WTC11 (cell line): Measurements from ENCODE around the gene CLMN.

Source experiments
- ARID4B ChIP-seq: sonication (generic); formaldehyde crosslinking; IDR thresholded peaks from 2 replicates; pipeline ENCODE4 v1.8.0; 2023; ENCODE audit warnings: missing genetic modification reagents, mild to moderate bottlenecking, borderline replicate concordance
- ATF1 ChIP-seq: sonication (generic); formaldehyde crosslinking; IDR thresholded peaks from 2 replicates; pipeline ENCODE4 v1.8.1; 2023; ENCODE audit warnings: mild to moderate bottlenecking, moderate library complexity, missing genetic modification reagents
- CREB1 ChIP-seq: sonication (generic); formaldehyde crosslinking; IDR thresholded peaks from 2 replicates; pipeline ENCODE4 v1.8.0; 2023; ENCODE audit warnings: mild to moderate bottlenecking, missing genetic modification reagents
- CTCF ChIP-seq: fragments of 200-600 bp; IDR thresholded peaks from 2 replicates; pipeline ENCODE4 v1.8.0; 2022; ENCODE audit warnings: antibody characterized with exemption
- ELF4 ChIP-seq: sonication (generic); formaldehyde crosslinking; IDR thresholded peaks from 2 replicates; pipeline ENCODE4 v1.8.1; 2022; ENCODE audit warnings: low read depth, mild to moderate bottlenecking, moderate library complexity, missing genetic modification reagents
- GABPB1 ChIP-seq: sonication (generic); formaldehyde crosslinking; IDR thresholded peaks from 2 replicates; pipeline ENCODE4 v1.8.1; 2023; ENCODE audit warnings: mild to moderate bottlenecking, missing genetic modification reagents
- HMGXB4 ChIP-seq: sonication (generic); formaldehyde crosslinking; IDR thresholded peaks from 2 replicates; pipeline ENCODE4 v1.8.1; 2023; ENCODE audit warnings: mild to moderate bottlenecking, moderate library complexity, missing genetic modification reagents
- MAX ChIP-seq: sonication (generic); formaldehyde crosslinking; IDR thresholded peaks from 2 replicates; pipeline ENCODE4 v1.8.0; 2022; ENCODE audit warnings: mild to moderate bottlenecking, missing genetic modification reagents
- NR3C1 ChIP-seq: sonication (generic); formaldehyde crosslinking; conservative IDR thresholded peaks from 2 replicates; pipeline ENCODE4 v1.8.1; 2023; ENCODE audit warnings: low read depth, mild to moderate bottlenecking, missing genetic modification reagents
- TP53 ChIP-seq: sonication (generic); formaldehyde crosslinking; IDR thresholded peaks from 2 replicates; pipeline ENCODE4 v1.8.1; 2023; ENCODE audit warnings: mild to moderate bottlenecking, missing genetic modification reagents
- USF2 ChIP-seq: sonication (generic); formaldehyde crosslinking; IDR thresholded peaks from 2 replicates; pipeline ENCODE4 v1.8.1; 2023; ENCODE audit warnings: mild to moderate bottlenecking, missing genetic modification reagents, moderate library complexity
- ZNF121 ChIP-seq: sonication (generic); formaldehyde crosslinking; IDR thresholded peaks from 2 replicates; pipeline ENCODE4 v1.8.0; 2023; ENCODE audit warnings: missing genetic modification reagents
- ZNF219 ChIP-seq: sonication (generic); formaldehyde crosslinking; IDR thresholded peaks from 2 replicates; pipeline ENCODE4 v1.8.0; 2023; ENCODE audit warnings: missing genetic modification reagents, mild to moderate bottlenecking, borderline replicate concordance
- ZNF425 ChIP-seq: fragments of 250-450 bp; sonication (Bioruptor Pico); conservative IDR thresholded peaks from 2 replicates; pipeline ENCODE4 v1.9.0; 2021; ENCODE audit warnings: mild to moderate bottlenecking

GRCh38 chr14:95323917-95324316 is 4.2 kb upstream of the CLMN start:
- no peak for TF ChIP-seq CTCF
- no peak for TF ChIP-seq ZNF121 (CRISPR knock-in tag)
- TF ChIP-seq MAX (CRISPR knock-in tag), result no peak
- no peak for TF ChIP-seq USF2 (CRISPR knock-in tag)
- TF ChIP-seq ELF4 (CRISPR knock-in tag), result no peak
- no peak for TF ChIP-seq ATF1 (CRISPR knock-in tag)
- TF ChIP-seq HMGXB4 (CRISPR knock-in tag), result no peak
- TF ChIP-seq ZNF219, result no peak
- no peak for TF ChIP-seq CREB1 (CRISPR knock-in tag)
- no peak for TF ChIP-seq NR3C1 (CRISPR knock-in tag)
- no peak for TF ChIP-seq GABPB1 (CRISPR knock-in tag)
- TF ChIP-seq ARID4B (CRISPR knock-in tag), result no peak
- TF ChIP-seq ZNF425 (CRISPR knock-in tag), result no peak
- TF ChIP-seq TP53 (CRISPR knock-in tag), result no peak
